Mucosa of descending colon (tissue), 3 donors: ENCODE data around the gene EPB41L4B. TPM values are rescaled to one million over a fixed set of nuclear protein-coding genes. Genes with fewer than 3 reads are reported as not detected.

Experiments used
- ATAC-seq: fragments of 200-7000 bp; cut with Tn5 transposase; one replicate; pipeline ENCODE4 v1.9.1; 2020; ENCODE audit warnings: mild to moderate bottlenecking, moderate library complexity
- DNase-seq, 3 donors: peaks; one replicate each; pipeline ENCODE4 v3.0.0-alpha.2; 2020
- H3K36me3 ChIP-seq: fragments of 200-600 bp; one replicate; pipeline ENCODE4 v1.8.0; 2021; ENCODE audit warnings: low read depth, mild to moderate bottlenecking
- H3K4me1 ChIP-seq: fragments of 200-600 bp; one replicate; pipeline ENCODE4 v1.8.0; 2021; ENCODE audit warnings: low read depth, mild to moderate bottlenecking
- H3K4me3 ChIP-seq: fragments of 200-600 bp; one replicate; pipeline ENCODE4 v1.8.0; 2021; ENCODE audit warnings: mild to moderate bottlenecking
- H3K9me3 ChIP-seq: fragments of 200-600 bp; one replicate; pipeline ENCODE4 v1.8.0; 2021; ENCODE audit warnings: mild to moderate bottlenecking
- CTCF ChIP-seq: fragments of 200-600 bp; IDR thresholded peaks from one replicate; pipeline ENCODE4 v1.8.0; 2022; ENCODE audit warnings: antibody characterized with exemption, mild to moderate bottlenecking
- intact Hi-C, 2 donors: fragments of 100-400 bp; cut with DNase I in 1 of 2; cut with micrococcal nuclease in 1 of 2; formaldehyde crosslinking; loops; one replicate each; pipeline versions ENCODE4 v1.11.0 to v1.11.1; 2022; cut with DNase I, micrococcal nuclease
- total RNA-seq, 3 donors: library from RNA; stranded (reverse); fragmentation: NEBNext Ultra II Directional in 2 of 3; extraction: Animal tissue kit (Norgen Biotek cat#: 25700) in 2 of 3; gene quantifications; one replicate each; pipeline versions ENCODE4 v1.2.1 to v1.2.4, GENCODE V29; 2021 to 2023
- donor health status: DM: no; HTN: no; CAD: no; lungs with moderate emphysema.
- donor health status: DM: no; HTN: no; CAD: no.
- donor health status: DM: no; HTN: yes; CAD: no.

The EPB41L4B gene
- total RNA-seq, 3 donors from 2014 or later, result 56.3 to 163 (median 122) TPM

- ATAC-seq (peak; percentile 90), DNase-seq (peak; percentile 57 to 89 (median 81))
- no peak overlapping the region for H3K4me3 ChIP-seq
- H3K9me3 ChIP-seq, result no peaks in the 10 kb centered on the region
- peak; percentile 83 for TF ChIP-seq CTCF
- no peaks in the 10 kb centered on the region for H3K4me1 ChIP-seq
- no peaks in the 10 kb centered on the region for H3K36me3 ChIP-seq
- intact Hi-C loops, result no loop called here
These were observed 76.4 kb downstream of the EPB41L4B start for GRCh38 chr9:109244179-109245132.

- intact Hi-C loops, result no loop called here
- DNase-seq, result no peak
- no peaks in the 10 kb centered on the region for H3K36me3 ChIP-seq
- H3K9me3 ChIP-seq, result no peaks in the 10 kb centered on the region
- TF ChIP-seq CTCF, result no peak
- H3K4me3 ChIP-seq, result no peak overlapping the region
- no peak for ATAC-seq
- H3K4me1 ChIP-seq, result no peaks in the 10 kb centered on the region
These were observed 78.1 kb downstream of the EPB41L4B start for GRCh38 chr9:109242741-109243140.

GRCh38 chr9:109242014-109242413 is 78.8 kb downstream of the EPB41L4B start:
- intact Hi-C loops, result no loop called here
- no peaks in the 10 kb centered on the region for H3K9me3 ChIP-seq
- no peaks in the 10 kb centered on the region for H3K4me1 ChIP-seq
- ATAC-seq (peak; percentile 31), DNase-seq (no peak)
- no peak overlapping the region for H3K4me3 ChIP-seq
- no peaks in the 10 kb centered on the region for H3K36me3 ChIP-seq
- TF ChIP-seq CTCF, result no peak

GRCh38 chr9:109241207-109241606 is 79.7 kb downstream of the EPB41L4B start:
- H3K4me3 ChIP-seq, result no peak overlapping the region
- H3K9me3 ChIP-seq, result no peaks in the 10 kb centered on the region
- no peaks in the 10 kb centered on the region for H3K36me3 ChIP-seq
- no peak for TF ChIP-seq CTCF
- DNase-seq, result no peak
- no peak for ATAC-seq
- H3K4me1 ChIP-seq, result no peaks in the 10 kb centered on the region
- intact Hi-C loops, result no loop called here

- Histone ChIP-seq H3K4me3 (no peak overlapping the region), H3K36me3 (no peaks in the 10 kb centered on the region), H3K4me1 (no peaks in the 10 kb centered on the region), H3K9me3 (no peaks in the 10 kb centered on the region)
- intact Hi-C loops, result no loop called here
- ATAC-seq (no peak), DNase-seq (no peak)
- no peak for TF ChIP-seq CTCF
These were observed 81.6 kb downstream of the EPB41L4B start for GRCh38 chr9:109239240-109239639.
